Breast epithelium (tissue), 4 donors: ENCODE results near the gene HLA-DRB1. TPM values are rescaled to one million over a fixed set of nuclear protein-coding genes. Genes with fewer than 3 reads are reported as not detected.

Experiments used
- DNase-seq, 2 donors: peaks; one replicate each; pipeline ENCODE4 v3.0.0-alpha.2; 2019; ENCODE audit warnings: low spot score in 2 of 2
- H3K27ac ChIP-seq, 2 donors: fragments of 200-600 bp; sonication (generic) in 1 of 2; one replicate each; pipeline ENCODE4 v1.5.1; 2016 to 2019; ENCODE audit warnings: mild to moderate bottlenecking in 1 of 2
- H3K27me3 ChIP-seq, 2 donors: fragments of 200-600 bp; sonication (generic) in 1 of 2; one replicate each; pipeline versions ENCODE4 v1.5.1 to v1.6.0; 2017 to 2019; ENCODE audit warnings: control low read depth in 1 of 2, mild to moderate bottlenecking in 1 of 2
- H3K36me3 ChIP-seq: fragments of 200-600 bp; one replicate; pipeline ENCODE4 v1.5.1; 2019
- H3K4me1 ChIP-seq, 2 donors: fragments of 200-600 bp; sonication (generic); one replicate each; pipeline ENCODE4 v1.5.1; 2016 to 2019; ENCODE audit warnings: control low read depth in 1 of 2
- H3K4me3 ChIP-seq, 3 donors: fragments of 200-600 bp; sonication (generic); 1 replicate in 2 of 3; 2 replicates in 1 of 3; pipeline ENCODE4 v1.5.1; 2016 to 2019; ENCODE audit warnings: mild to moderate bottlenecking in 3 of 3, moderate library complexity in 2 of 3
- H3K9me3 ChIP-seq, 2 donors: fragments of 200-600 bp; sonication (generic) in 1 of 2; one replicate each; pipeline ENCODE4 v1.5.1; 2016 to 2019; ENCODE audit warnings: control low read depth in 1 of 2
- POLR2A ChIP-seq: fragments of 450-650 bp; IDR thresholded peaks from one replicate; pipeline ENCODE4 v1.6.1; 2016; ENCODE audit warnings: antibody characterized with exemption, mild to moderate bottlenecking, moderate library complexity
- POLR2AphosphoS5 ChIP-seq, 3 donors: sonication (generic); formaldehyde crosslinking; IDR thresholded peaks; one replicate each; pipeline ENCODE4 v1.6.1; 2017; ENCODE audit warnings: antibody characterized with exemption in 3 of 3
- intact Hi-C: fragments of 100-400 bp; cut with DNase I; formaldehyde crosslinking; loops from one replicate; pipeline ENCODE4 v1.15.1; 2023; ENCODE audit warnings: low total_unique reads
- total RNA-seq, 3 donors: library from RNA; depleted of rRNA; stranded (reverse); fragments of >200 nt; gene quantifications; one replicate each; pipeline ENCODE4 v1.1.0, GENCODE V29; 2016
- TF ChIP-seq, protein P1 (sequence below), 3 donors: fragments of 450-650 bp; IDR thresholded peaks; one replicate each; pipeline ENCODE4 v1.5.1; 2016 to 2017; ENCODE audit warnings: antibody characterized with exemption in 3 of 3, mild to moderate bottlenecking in 3 of 3, moderate library complexity in 3 of 3

Gene HLA-DRB1
- 10 to 100 TPM; 28.2 to 90.3 (median 44.2) TPM for total RNA-seq

DNA sequence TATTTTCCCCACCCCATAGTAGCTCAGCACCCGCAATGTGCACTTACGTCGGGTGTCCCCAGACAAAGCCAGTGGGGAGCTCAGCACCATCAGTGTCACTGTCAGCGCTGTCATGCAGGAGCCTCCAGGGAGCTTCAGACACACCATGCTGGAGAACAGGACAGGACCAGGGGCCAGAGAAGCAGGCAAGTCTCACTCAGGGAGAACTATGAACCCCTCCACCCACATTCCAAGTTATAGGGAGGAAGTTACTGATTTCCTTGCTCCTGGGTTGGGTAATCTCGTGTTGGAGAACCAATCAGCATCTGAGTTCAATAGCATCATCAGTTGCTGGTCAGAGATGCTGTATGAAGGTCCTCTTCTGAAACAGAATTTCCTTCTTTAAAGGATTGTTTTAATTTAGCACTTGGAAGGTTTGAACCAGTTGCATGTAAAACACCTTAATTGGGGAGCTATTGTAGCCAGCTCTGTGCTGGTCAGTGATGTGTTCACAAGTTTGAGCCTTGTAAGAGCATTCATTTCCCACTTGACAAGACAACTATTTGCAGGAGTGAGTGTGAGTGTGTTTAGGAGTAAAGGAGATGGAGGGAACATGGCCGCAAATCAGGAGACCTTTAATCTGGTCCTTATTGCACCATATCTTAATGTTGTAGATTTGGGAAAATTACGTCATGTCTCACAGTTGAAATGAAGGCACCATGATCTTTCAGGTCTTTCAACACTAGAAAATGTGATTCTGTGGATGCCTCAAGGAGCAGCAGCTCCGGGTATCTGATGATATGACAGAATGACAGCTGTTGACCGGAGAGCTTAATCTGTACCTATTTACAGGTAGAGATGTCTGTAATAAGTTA lies at the start of gene HLA-DRB1:
Gene HLA-DRB1, minus strand, starts transcription at position 253 of the 854 bp plus-strand sequence. Its CDS starts 106 bp downstream, at position 147.
- DNase-seq, result no peak
- Histone ChIP-seq H3K27me3 (no peaks in the 10 kb centered on the region), H3K36me3 (no peaks in the 10 kb centered on the region), H3K9me3 (no peaks in the 10 kb centered on the region), H3K4me3 (peak within 1 kb of the TSS in 1 of 3 donors; percentile 30), H3K27ac (no peak within 1 kb of the TSS), H3K4me1 (no peaks in the 10 kb centered on the region)
- intact Hi-C loops, result no loop called here
- TF ChIP-seq POLR2AphosphoS5 (IDR thresholded peaks at IDR 0.05) (no peak), POLR2A (no peak)
- TF ChIP-seq, protein P1, sequence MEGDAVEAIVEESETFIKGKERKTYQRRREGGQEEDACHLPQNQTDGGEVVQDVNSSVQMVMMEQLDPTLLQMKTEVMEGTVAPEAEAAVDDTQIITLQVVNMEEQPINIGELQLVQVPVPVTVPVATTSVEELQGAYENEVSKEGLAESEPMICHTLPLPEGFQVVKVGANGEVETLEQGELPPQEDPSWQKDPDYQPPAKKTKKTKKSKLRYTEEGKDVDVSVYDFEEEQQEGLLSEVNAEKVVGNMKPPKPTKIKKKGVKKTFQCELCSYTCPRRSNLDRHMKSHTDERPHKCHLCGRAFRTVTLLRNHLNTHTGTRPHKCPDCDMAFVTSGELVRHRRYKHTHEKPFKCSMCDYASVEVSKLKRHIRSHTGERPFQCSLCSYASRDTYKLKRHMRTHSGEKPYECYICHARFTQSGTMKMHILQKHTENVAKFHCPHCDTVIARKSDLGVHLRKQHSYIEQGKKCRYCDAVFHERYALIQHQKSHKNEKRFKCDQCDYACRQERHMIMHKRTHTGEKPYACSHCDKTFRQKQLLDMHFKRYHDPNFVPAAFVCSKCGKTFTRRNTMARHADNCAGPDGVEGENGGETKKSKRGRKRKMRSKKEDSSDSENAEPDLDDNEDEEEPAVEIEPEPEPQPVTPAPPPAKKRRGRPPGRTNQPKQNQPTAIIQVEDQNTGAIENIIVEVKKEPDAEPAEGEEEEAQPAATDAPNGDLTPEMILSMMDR (IDR thresholded peaks at IDR 0.05), result no peak

DNA sequence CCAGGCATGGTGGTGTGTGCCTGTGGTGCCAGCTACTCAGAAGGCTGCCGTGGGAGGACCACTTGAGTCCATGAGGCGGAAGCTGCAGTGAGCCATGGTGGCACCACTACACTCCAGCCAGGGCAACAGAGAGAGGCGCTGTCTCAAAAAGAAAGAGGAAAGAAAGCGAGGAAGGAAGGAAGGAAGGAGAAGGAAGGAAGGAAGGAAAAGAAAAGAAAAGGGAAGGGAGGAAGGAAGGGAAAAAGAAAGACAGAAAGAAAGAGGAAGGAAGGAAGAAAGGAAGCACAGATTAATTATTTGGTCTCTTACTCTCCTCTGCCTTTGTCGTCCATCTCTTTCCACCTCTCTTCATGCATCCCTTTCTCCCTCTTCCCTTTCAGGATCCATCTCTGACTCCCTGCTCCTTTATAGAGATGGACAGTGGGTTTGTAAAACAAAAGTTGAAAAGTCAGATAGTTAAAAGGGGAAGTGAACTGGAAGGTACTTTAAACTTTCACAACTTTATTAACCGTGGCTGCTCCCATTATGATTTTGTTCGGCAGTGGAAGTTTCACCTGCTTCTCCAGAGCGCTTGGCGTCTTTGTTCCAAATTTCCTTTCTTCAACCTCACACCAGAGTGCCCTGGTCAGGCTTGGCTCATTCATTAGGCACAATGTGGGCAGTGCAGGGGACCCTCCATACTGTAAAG lies 49.0 kb upstream of the HLA-DRB1 start:
- no peaks in the 10 kb centered on the region for H3K9me3 ChIP-seq
- TF ChIP-seq POLR2A, result no peak
- TF ChIP-seq POLR2AphosphoS5 (IDR thresholded peaks at IDR 0.05), result no peak
- TF ChIP-seq, protein P1 (IDR thresholded peaks at IDR 0.05), result no peak
- intact Hi-C loops, result no loop called here
- H3K36me3 ChIP-seq, result no peaks in the 10 kb centered on the region
- no peaks in the 10 kb centered on the region for H3K27me3 ChIP-seq
- no peak overlapping the region for H3K27ac ChIP-seq
- no peak overlapping the region for H3K4me3 ChIP-seq
- no peaks in the 10 kb centered on the region for H3K4me1 ChIP-seq
- DNase-seq, result no peak

DNA sequence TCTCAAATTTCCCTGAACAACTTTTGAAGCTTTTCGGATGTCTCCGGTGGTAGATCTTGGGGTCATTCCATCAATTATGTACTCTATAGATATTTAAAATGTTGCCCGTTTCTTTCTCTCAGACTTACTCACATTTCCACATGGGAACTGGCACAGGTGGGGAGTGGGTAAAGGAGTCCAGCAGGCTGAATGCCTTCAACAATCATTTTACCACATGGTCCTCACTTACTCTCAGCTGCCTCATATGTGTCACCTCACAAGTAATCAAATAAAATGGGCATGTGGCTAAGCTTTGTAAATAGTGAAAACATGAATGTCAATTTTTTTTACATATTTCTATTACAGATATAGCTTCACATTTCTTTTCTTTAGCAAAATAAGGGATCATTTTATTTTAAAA lies 48.2 kb upstream of the HLA-DRB1 start:
- no peak for DNase-seq
- no peaks in the 10 kb centered on the region for H3K4me1 ChIP-seq
- no peak for TF ChIP-seq POLR2AphosphoS5 (IDR thresholded peaks at IDR 0.05)
- TF ChIP-seq, protein P1 (IDR thresholded peaks at IDR 0.05), result no peak
- TF ChIP-seq POLR2A, result no peak
- no peak overlapping the region for H3K4me3 ChIP-seq
- H3K36me3 ChIP-seq, result no peaks in the 10 kb centered on the region
- H3K9me3 ChIP-seq, result no peaks in the 10 kb centered on the region
- intact Hi-C loops, result no loop called here
- H3K27me3 ChIP-seq, result no peaks in the 10 kb centered on the region
- no peak overlapping the region for H3K27ac ChIP-seq

DNA sequence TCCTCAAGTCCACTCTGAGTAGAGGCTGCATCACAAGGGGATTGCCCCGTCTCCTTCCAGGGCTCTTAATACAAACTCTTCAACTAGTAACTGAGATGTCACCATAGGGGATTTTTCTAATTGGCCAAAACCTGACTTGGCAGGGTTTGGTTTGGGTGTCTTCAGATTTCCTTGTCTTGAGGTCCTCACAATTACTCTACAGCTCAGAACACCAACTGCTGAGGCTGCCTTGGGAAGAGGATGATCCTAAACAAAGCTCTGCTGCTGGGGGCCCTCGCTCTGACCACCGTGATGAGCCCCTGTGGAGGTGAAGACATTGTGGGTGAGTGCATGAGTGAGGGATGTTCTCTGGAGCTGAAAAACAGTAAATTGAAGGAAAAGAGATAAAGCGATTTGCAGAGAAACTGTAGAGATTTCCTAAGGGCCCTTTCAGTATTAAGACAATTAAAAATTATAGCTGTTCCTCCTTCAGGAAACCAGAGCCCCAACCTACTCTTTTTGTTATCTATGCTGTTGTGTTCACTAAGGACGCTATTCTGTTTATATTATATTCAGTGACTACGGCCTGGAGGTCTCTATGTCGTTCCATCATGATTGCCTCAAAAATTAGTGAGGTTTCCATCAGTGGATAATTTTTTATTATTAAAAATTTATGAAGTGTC lies 47.7 kb upstream of the HLA-DRB1 start, which contains the start of gene HLA-DQA1:
Gene HLA-DQA1, plus strand, starts transcription at position 188 of the 662 bp plus-strand sequence. Its CDS starts 53 bp downstream, at position 241.
- H3K27ac ChIP-seq, result no peak within 1 kb of the TSS

More for the DNA sequence above, 47.7 kb upstream of the HLA-DRB1 start, which contains the start of gene HLA-DQA1:
- no peaks in the 10 kb centered on the region for H3K4me1 ChIP-seq
- H3K9me3 ChIP-seq, result no peaks in the 10 kb centered on the region
- intact Hi-C loops, result no loop called here
- no peaks in the 10 kb centered on the region for H3K36me3 ChIP-seq
- no peaks in the 10 kb centered on the region for H3K27me3 ChIP-seq
- DNase-seq, result no peak
- TF ChIP-seq POLR2AphosphoS5 (IDR thresholded peaks at IDR 0.05) (no peak), POLR2A (no peak)
- TF ChIP-seq, protein P1 (IDR thresholded peaks at IDR 0.05), result no peak
- H3K4me3 ChIP-seq, result peak within 1 kb of the TSS in 1 of 3 donors; percentile 5
